PC-9 (cell line): ENCODE measurements around the gene MYOZ2. TPM values are rescaled to one million over a fixed set of nuclear protein-coding genes. Genes with fewer than 3 reads are reported as not detected.

ENCODE experiments used
- BruUV-seq: library from RNA; stranded (reverse); fragments of 400-500 nt; replicated peaks from 2 replicates; lab custom pipeline; 2021; lab: Mats Ljungman, UMichigan
- CTCF ChIA-PET: fragments of 300-600 bp; sonication (Branson Sonifier 250); formaldehyde crosslinking; loops from one replicate; lab custom pipeline; 2022; ENCODE audit warnings: antibody characterized with exemption; lab: Charles Lee
- POLR2A ChIA-PET: fragments of 300-600 bp; sonication (Branson Sonifier 250); formaldehyde crosslinking; loops from one replicate; lab custom pipeline; 2022; ENCODE audit warnings: antibody characterized with exemption; ENCODE audit not compliant: unreplicated experiment; lab: Charles Lee
- DNase-seq, 2 experiments: peaks; one replicate each; pipeline versions ENCODE4 v3.0.0 to v3.0.0-alpha.2; 2015 to 2022; ENCODE audit warnings: mixed read lengths in 1 of 2
- H2AFZ ChIP-seq: fragments of 200-600 bp; sonication (generic); 2 replicates; pipeline ENCODE4 v1.8.1; 2017; ENCODE audit warnings: antibody characterized with exemption
- H3F3A ChIP-seq: fragments of 200-600 bp; sonication (generic); 2 replicates; pipeline ENCODE4 v1.8.1; 2017; ENCODE audit warnings: antibody characterized with exemption, mild to moderate bottlenecking, low read depth; ENCODE audit not compliant: insufficient read depth
- H3K27ac ChIP-seq: fragments of 200-600 bp; sonication (generic); 2 replicates; pipeline ENCODE4 v1.6.1; 2016; ENCODE audit warnings: mixed run types
- H3K27me3 ChIP-seq: fragments of 200-600 bp; sonication (generic); 2 replicates; pipeline ENCODE4 v1.6.1; 2016; ENCODE audit warnings: low read depth, mixed run types; ENCODE audit not compliant: insufficient read depth
- H3K36me3 ChIP-seq: fragments of 200-600 bp; sonication (generic); 2 replicates; pipeline ENCODE4 v1.6.1; 2016; ENCODE audit warnings: low read depth, mixed run types
- H3K4me1 ChIP-seq: fragments of 200-600 bp; sonication (generic); replicated peaks from 2 replicates; pipeline ENCODE4 v1.6.1; 2016; ENCODE audit warnings: mixed run types; ENCODE audit not compliant: insufficient read depth
- H3K4me2 ChIP-seq: fragments of 200-600 bp; sonication (generic); 2 replicates; pipeline ENCODE4 v1.6.1; 2017; ENCODE audit warnings: mixed run types
- H3K4me3 ChIP-seq: fragments of 200-600 bp; sonication (generic); 2 replicates; pipeline ENCODE4 v1.6.1; 2016; ENCODE audit warnings: mixed run types
- H3K79me2 ChIP-seq: fragments of 200-600 bp; sonication (generic); 2 replicates; pipeline ENCODE4 v1.6.1; 2017; ENCODE audit warnings: low read depth, mixed run types
- H3K9me2 ChIP-seq: fragments of 200-600 bp; sonication (generic); 2 replicates; pipeline ENCODE4 v1.8.1; 2017; ENCODE audit warnings: mild to moderate bottlenecking; ENCODE audit not compliant: insufficient read depth
- H3K9me3 ChIP-seq: fragments of 200-600 bp; sonication (generic); 2 replicates; pipeline ENCODE4 v1.8.1; 2016; ENCODE audit warnings: low read depth; ENCODE audit not compliant: insufficient read depth
- H4K20me1 ChIP-seq: fragments of 200-600 bp; sonication (generic); 2 replicates; pipeline ENCODE4 v1.8.1; 2017; ENCODE audit not compliant: insufficient read depth
- EZH2 ChIP-seq: fragments of 200-600 bp; sonication (generic); IDR thresholded peaks from 2 replicates; pipeline ENCODE4 v1.8.0; 2017; ENCODE audit warnings: antibody characterized with exemption, low read depth
- intact Hi-C: fragments of 100-400 bp; cut with micrococcal nuclease; formaldehyde crosslinking; loops from one replicate; pipeline ENCODE4 v1.10.0; 2022; ENCODE audit not compliant: unreplicated experiment
- total RNA-seq: library from RNA; stranded (reverse); gene quantifications from 2 replicates; pipeline ENCODE4 v1.2.3, GENCODE V29; 2021
- TF ChIP-seq, protein P1 (sequence below): fragments of 200-600 bp; sonication (generic); conservative IDR thresholded peaks from 2 replicates; pipeline ENCODE4 v1.6.1; 2017; ENCODE audit warnings: mixed run types, antibody characterized with exemption, mild to moderate bottlenecking, moderate library complexity

MYOZ2 gene
- total RNA-seq, 1 experiment from 2014 or later = not detected

- H3K36me3 ChIP-seq = no peaks in the 10 kb centered on the region
- peaks cover 14% of the 10 kb centered on the region for H3K4me1 ChIP-seq
- no peaks in the 10 kb centered on the region for H3K79me2 ChIP-seq
- BruUV-seq = no TSS peak
- POLR2A ChIA-PET = no interaction called here
- no peaks in the 10 kb centered on the region for H3K27me3 ChIP-seq
- CTCF ChIA-PET = no interaction called here
- H3K4me2 ChIP-seq = no peak overlapping the region
- intact Hi-C loops = no loop called here
- no peak overlapping the region for H3K4me3 ChIP-seq
- H3K27ac ChIP-seq = no peak overlapping the region
- peaks cover 9% of the 10 kb centered on the region; the same call in 1 of the 2 replicates for H3F3A ChIP-seq
- no peaks in the 10 kb centered on the region for H3K9me2 ChIP-seq
- no peaks in the 10 kb centered on the region for H3K9me3 ChIP-seq
- no peaks in the 10 kb centered on the region for H4K20me1 ChIP-seq
- TF ChIP-seq, protein P1, sequence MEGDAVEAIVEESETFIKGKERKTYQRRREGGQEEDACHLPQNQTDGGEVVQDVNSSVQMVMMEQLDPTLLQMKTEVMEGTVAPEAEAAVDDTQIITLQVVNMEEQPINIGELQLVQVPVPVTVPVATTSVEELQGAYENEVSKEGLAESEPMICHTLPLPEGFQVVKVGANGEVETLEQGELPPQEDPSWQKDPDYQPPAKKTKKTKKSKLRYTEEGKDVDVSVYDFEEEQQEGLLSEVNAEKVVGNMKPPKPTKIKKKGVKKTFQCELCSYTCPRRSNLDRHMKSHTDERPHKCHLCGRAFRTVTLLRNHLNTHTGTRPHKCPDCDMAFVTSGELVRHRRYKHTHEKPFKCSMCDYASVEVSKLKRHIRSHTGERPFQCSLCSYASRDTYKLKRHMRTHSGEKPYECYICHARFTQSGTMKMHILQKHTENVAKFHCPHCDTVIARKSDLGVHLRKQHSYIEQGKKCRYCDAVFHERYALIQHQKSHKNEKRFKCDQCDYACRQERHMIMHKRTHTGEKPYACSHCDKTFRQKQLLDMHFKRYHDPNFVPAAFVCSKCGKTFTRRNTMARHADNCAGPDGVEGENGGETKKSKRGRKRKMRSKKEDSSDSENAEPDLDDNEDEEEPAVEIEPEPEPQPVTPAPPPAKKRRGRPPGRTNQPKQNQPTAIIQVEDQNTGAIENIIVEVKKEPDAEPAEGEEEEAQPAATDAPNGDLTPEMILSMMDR = no peak
- no peak for TF ChIP-seq EZH2
- DNase-seq = no peak
- H2AFZ ChIP-seq = no peak overlapping the region
These were observed 19.6 kb upstream of the MYOZ2 start for GRCh38 chr4:119116021-119116420.

- POLR2A ChIA-PET = no interaction called here
- H3K79me2 ChIP-seq = no peaks in the 10 kb centered on the region
- H3F3A ChIP-seq = peaks cover 9% of the 10 kb centered on the region; the same call in 1 of the 2 replicates
- H3K4me3 ChIP-seq = no peak overlapping the region
- H3K9me3 ChIP-seq = no peaks in the 10 kb centered on the region
- no peak for DNase-seq
- no peaks in the 10 kb centered on the region for H3K9me2 ChIP-seq
- no peak for TF ChIP-seq EZH2
- TF ChIP-seq, protein P1 = no peak
- H3K27ac ChIP-seq = no peak overlapping the region
- H3K36me3 ChIP-seq = no peaks in the 10 kb centered on the region
- intact Hi-C loops = no loop called here
- CTCF ChIA-PET = no interaction called here
- peaks cover 14% of the 10 kb centered on the region for H3K4me1 ChIP-seq
- H4K20me1 ChIP-seq = no peaks in the 10 kb centered on the region
- no peaks in the 10 kb centered on the region for H3K27me3 ChIP-seq
- no peak overlapping the region for H2AFZ ChIP-seq
- BruUV-seq = no TSS peak
- no peak overlapping the region for H3K4me2 ChIP-seq
These were observed 18.4 kb upstream of the MYOZ2 start for GRCh38 chr4:119116925-119117900.

GRCh38 chr4:119118397-119118796 is 17.2 kb upstream of the MYOZ2 start:
- BruUV-seq = no TSS peak
- Histone ChIP-seq H3K9me3 (no peaks in the 10 kb centered on the region), H3K4me1 (peaks cover 5% of the 10 kb centered on the region), H3K9me2 (no peaks in the 10 kb centered on the region), H3K27me3 (no peaks in the 10 kb centered on the region), H3K4me3 (no peak overlapping the region), H3K36me3 (no peaks in the 10 kb centered on the region), H2AFZ (no peak overlapping the region), H4K20me1 (no peaks in the 10 kb centered on the region), H3K4me2 (no peak overlapping the region), H3K27ac (no peak overlapping the region), H3K79me2 (no peaks in the 10 kb centered on the region), H3F3A (0 out of 2 replicates have a peak, but pooled peaks cover 3% of the 10 kb centered on the region)
- POLR2A ChIA-PET = no interaction called here
- TF ChIP-seq, protein P1 = no peak
- TF ChIP-seq EZH2 = no peak
- intact Hi-C loops = no loop called here
- no peak for DNase-seq
- CTCF ChIA-PET = no interaction called here
